CD4-positive, alpha-beta memory T cell (primary cell): Measurements from ENCODE around the gene B9D1. TPM values are rescaled to one million over a fixed set of nuclear protein-coding genes. Genes with fewer than 3 reads are reported as not detected.
A peak's percentile ranks its signal among the peaks of the same experiment; 100 is the strongest.

Experiments used
- CTCF ChIA-PET: fragments of 350-600 bp; sonication (Branson Sonifier 250); formaldehyde crosslinking; loops from one replicate; lab custom pipeline; 2021; ENCODE audit warnings: inconsistent platforms; ENCODE audit not compliant: partially characterized antibody; lab: Charles Lee
- POLR2A ChIA-PET: fragments of 350-600 bp; sonication (Branson Sonifier 250); formaldehyde crosslinking; loops from one replicate; lab custom pipeline; 2021; ENCODE audit not compliant: partially characterized antibody; lab: Charles Lee
- DNase-seq, 5 donors: peaks; one replicate each; pipeline versions ENCODE4 v3.0.0 to v3.0.0-alpha.2; 2020 to 2022; ENCODE audit warnings: mixed read lengths in 1 of 5
- H3K27ac ChIP-seq: one replicate; pipeline ENCODE4 v1.7.0; 2013; ENCODE audit warnings: low read depth, low read length
- H3K27me3 ChIP-seq: 2 replicates; pipeline ENCODE4 v1.7.0; 2013; ENCODE audit warnings: mild to moderate bottlenecking, low read length, moderate library complexity; ENCODE audit not compliant: insufficient read depth
- H3K36me3 ChIP-seq: 2 replicates; pipeline ENCODE4 v1.7.0; 2013; ENCODE audit warnings: mild to moderate bottlenecking, low read length, moderate library complexity; ENCODE audit not compliant: insufficient read depth
- H3K4me1 ChIP-seq: 2 replicates; pipeline ENCODE4 v1.7.0; 2013; ENCODE audit warnings: mild to moderate bottlenecking, low read length, moderate library complexity; ENCODE audit not compliant: insufficient read depth
- H3K4me3 ChIP-seq, 2 donors: one replicate each; pipeline ENCODE4 v1.7.0; 2013; ENCODE audit warnings: low read length in 2 of 2, mild to moderate bottlenecking in 1 of 2
- H3K9me3 ChIP-seq, 2 donors: one replicate each; pipeline ENCODE4 v1.7.0; 2013; ENCODE audit warnings: low read length in 2 of 2, control low read depth in 1 of 2; ENCODE audit not compliant: control insufficient read depth in 1 of 2
- H3K27ac Mint-ChIP-seq, 7 donors: one replicate each; pipeline ENCODE4 v1.8.0; 2020 to 2021; ENCODE audit warnings: mixed read lengths in 7 of 7, mild to moderate bottlenecking in 6 of 7, inconsistent platforms in 3 of 7, moderate library complexity in 3 of 7
- H3K27me3 Mint-ChIP-seq, 2 donors: one replicate each; pipeline ENCODE4 v1.8.0; 2020 to 2021; ENCODE audit warnings: mixed read lengths in 2 of 2
- H3K36me3 Mint-ChIP-seq, 2 donors: one replicate each; pipeline ENCODE4 v1.8.0; 2020 to 2021; ENCODE audit warnings: mixed read lengths in 2 of 2, inconsistent platforms in 1 of 2, mild to moderate bottlenecking in 1 of 2
- H3K4me1 Mint-ChIP-seq, 4 donors: one replicate each; pipeline ENCODE4 v1.8.0; 2020 to 2021; ENCODE audit warnings: mixed read lengths in 4 of 4, mild to moderate bottlenecking in 1 of 4
- H3K4me3 Mint-ChIP-seq, 8 donors: one replicate each; pipeline ENCODE4 v1.8.0; 2020 to 2021; ENCODE audit warnings: mixed read lengths in 8 of 8, mild to moderate bottlenecking in 7 of 8, moderate library complexity in 6 of 8, inconsistent platforms in 3 of 8
- H3K9me3 Mint-ChIP-seq, 8 donors: one replicate each; pipeline ENCODE4 v1.8.0; 2020 to 2021; ENCODE audit warnings: mixed read lengths in 8 of 8, mild to moderate bottlenecking in 5 of 8, inconsistent platforms in 3 of 8, moderate library complexity in 1 of 8
- intact Hi-C: fragments of 100-400 bp; cut with micrococcal nuclease; formaldehyde crosslinking; loops from one replicate; pipeline ENCODE4 v1.15.1; 2023
- polyA plus RNA-seq, 2 donors: library from polyadenylated mRNA; unstranded; fragments of 300-500 nt; fragmentation: Illumina TruSeq; gene quantifications; one replicate each; pipeline ENCODE4 v1.2.3, GENCODE V29; 2021
- total RNA-seq, 2 experiments: library from RNA; stranded (reverse); gene quantifications; one replicate each; pipeline ENCODE4 v1.2.3, GENCODE V29; 2021

B9D1 gene
- total and polyA plus RNA-seq, 4 experiments from 2014 or later: 0.29 to 2.8 (median 2.5) TPM; not detected in 1

DNA sequence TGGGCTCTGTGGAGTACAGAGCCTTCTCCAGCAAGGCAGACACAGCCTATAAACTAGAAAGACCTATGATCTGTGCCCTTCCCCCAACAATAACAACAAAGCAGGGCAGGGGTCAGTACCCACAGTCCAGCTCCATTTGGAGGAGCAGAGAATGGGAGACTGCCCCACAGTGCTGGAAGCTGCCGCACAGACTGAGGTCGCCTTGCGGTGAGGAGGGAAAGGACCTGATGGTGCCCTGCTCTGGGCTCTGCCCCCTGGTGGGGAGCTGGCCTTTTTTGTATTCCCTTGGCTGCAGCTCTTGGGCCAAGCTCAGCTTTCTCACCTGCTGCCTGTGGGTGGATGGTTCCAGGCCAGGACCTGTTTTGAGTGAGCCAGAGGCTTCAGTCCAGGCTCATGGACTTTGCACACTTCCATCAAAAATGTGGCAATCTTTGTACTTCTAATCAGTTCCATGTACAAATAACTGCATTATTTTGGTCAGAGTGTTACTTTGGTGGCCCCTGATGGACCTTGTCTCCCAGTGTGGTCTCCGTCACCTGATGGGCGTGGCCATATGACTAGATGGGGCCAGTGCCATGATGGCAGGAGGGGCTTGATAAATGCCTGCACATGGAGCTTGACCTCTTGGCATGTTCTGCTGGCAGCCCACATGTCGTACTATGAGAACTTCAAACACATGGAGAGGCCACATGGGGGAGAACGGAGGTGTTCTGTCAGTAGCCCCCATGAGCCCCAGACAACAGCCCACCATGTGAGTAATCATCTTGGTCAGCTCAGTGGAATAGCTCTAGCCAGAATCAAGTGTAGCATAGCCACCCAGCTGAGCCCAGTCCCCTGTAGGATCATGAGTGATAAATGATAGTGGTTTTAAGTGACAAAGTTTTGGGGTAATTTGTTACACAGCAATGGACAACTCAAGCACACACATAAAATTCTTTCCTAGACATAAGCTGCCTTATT is 24.2 kb downstream of the B9D1 start:
- Mint-ChIP-seq H3K36me3 (no peaks in the 10 kb centered on the region), H3K4me1 (no peaks in the 10 kb centered on the region), H3K4me3 (no peak overlapping the region), H3K27ac (no peak overlapping the region), H3K27me3 (peaks cover 7 to 14% of the 10 kb centered on the region in 2 donors), H3K9me3 (no peaks in the 10 kb centered on the region)
- H3K27me3 ChIP-seq: no peaks in the 10 kb centered on the region
- H3K9me3 ChIP-seq: no peaks in the 10 kb centered on the region
- intact Hi-C loops: no loop called here
- no peaks in the 10 kb centered on the region for H3K36me3 ChIP-seq
- H3K4me1 ChIP-seq: no peaks in the 10 kb centered on the region
- H3K27ac ChIP-seq: no peak overlapping the region
- CTCF ChIA-PET: interaction anchor here (0.8 to 2.6 kb wide), 11 partner anchors 10 to 109 kb away, joined by 3 to 13 read pairs (median 4); partner anchors contain the start of gene B9D1
- DNase-seq: peak; percentile 60 to 70 (median 63)
- no peak overlapping the region for H3K4me3 ChIP-seq
- POLR2A ChIA-PET: no interaction called here

GRCh38 chr17:19337712-19338023 is 24.9 kb downstream of the B9D1 start:
- Histone ChIP-seq H3K4me3 (no peak overlapping the region), H3K4me1 (no peaks in the 10 kb centered on the region), H3K9me3 (no peaks in the 10 kb centered on the region), H3K27me3 (no peaks in the 10 kb centered on the region), H3K27ac (no peak overlapping the region), H3K36me3 (no peaks in the 10 kb centered on the region)
- no peaks in the 10 kb centered on the region for H3K9me3 Mint-ChIP-seq
- no peak for DNase-seq
- CTCF ChIA-PET: interaction anchor here (0.8 to 2.6 kb wide), 10 partner anchors 10 to 110 kb away, joined by 3 to 13 read pairs (median 4); partner anchors contain the start of gene B9D1
- no peaks in the 10 kb centered on the region for H3K36me3 Mint-ChIP-seq
- intact Hi-C loops: no loop called here
- peak overlapping the region in 1 of 7 donors; percentile 35 for H3K27ac Mint-ChIP-seq
- peaks cover 9 to 14% of the 10 kb centered on the region in 2 donors for H3K27me3 Mint-ChIP-seq
- no peaks in the 10 kb centered on the region for H3K4me1 Mint-ChIP-seq
- POLR2A ChIA-PET: no interaction called here
- no peak overlapping the region for H3K4me3 Mint-ChIP-seq

DNA sequence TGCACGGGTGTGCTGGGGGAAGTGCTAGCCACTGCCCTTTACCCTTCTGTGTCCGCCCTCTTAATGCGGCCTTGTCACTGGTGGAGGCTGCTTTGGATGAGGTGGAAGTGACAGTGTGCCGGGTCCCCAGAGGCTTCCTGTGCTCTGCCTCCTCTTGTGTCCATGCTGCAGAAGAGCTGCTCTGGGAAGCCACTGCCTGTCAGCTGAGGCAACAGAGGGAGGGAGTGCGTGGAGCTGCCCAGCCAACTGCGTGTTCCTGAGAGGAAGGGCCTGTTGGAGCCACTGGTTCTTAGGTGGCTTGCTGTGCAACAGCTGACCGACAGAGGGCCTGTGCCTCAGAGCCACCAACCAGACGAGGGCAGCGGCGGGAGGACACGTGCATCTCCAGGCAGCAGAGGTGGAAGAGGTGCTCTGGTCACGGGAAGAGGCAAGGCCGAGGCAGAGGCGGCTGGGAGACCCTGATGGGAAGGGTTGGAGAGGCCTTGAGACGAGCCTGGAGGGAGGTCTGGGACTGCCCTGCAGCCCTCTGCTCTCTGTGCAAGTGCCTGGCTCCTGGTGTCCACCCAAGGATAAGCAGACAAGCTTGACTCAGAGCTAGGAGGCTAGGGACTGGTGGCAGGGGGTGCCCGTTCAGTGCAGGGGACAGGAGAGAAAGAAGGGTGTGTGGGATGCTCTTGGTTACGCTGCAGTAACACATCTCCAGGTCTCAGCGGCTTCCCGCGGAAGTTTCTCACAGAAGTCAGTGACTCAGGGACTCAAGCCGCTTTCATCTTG is 25.4 kb downstream of the B9D1 start:
- ChIA-PET POLR2A (no interaction called here), CTCF (interaction anchor here (0.8 to 2.6 kb wide), 8 partner anchors 9 to 48 kb away, joined by 3 to 9 read pairs (median 4); partner anchors contain the start of gene B9D1)
- Histone ChIP-seq H3K27me3 (no peaks in the 10 kb centered on the region), H3K36me3 (no peaks in the 10 kb centered on the region), H3K9me3 (no peaks in the 10 kb centered on the region), H3K4me1 (no peaks in the 10 kb centered on the region), H3K27ac (no peak overlapping the region), H3K4me3 (no peak overlapping the region)
- H3K36me3 Mint-ChIP-seq: no peaks in the 10 kb centered on the region
- H3K27ac Mint-ChIP-seq: peak overlapping the region in 1 of 7 donors; percentile 35
- no peaks in the 10 kb centered on the region for H3K9me3 Mint-ChIP-seq
- no peaks in the 10 kb centered on the region for H3K4me1 Mint-ChIP-seq
- peaks cover 9 to 14% of the 10 kb centered on the region in 2 donors for H3K27me3 Mint-ChIP-seq
- no peak for DNase-seq
- H3K4me3 Mint-ChIP-seq: no peak overlapping the region
- intact Hi-C loops: no loop called here

GRCh38 chr17:19335951-19336631 is 26.4 kb downstream of the B9D1 start:
- intact Hi-C loops: no loop called here
- Mint-ChIP-seq H3K36me3 (no peaks in the 10 kb centered on the region), H3K4me1 (no peaks in the 10 kb centered on the region), H3K27me3 (peaks cover 7 to 9% of the 10 kb centered on the region in 2 donors), H3K4me3 (no peak overlapping the region), H3K27ac (no peak overlapping the region), H3K9me3 (no peaks in the 10 kb centered on the region)
- no peak overlapping the region for H3K4me3 ChIP-seq
- H3K27ac ChIP-seq: no peak overlapping the region
- DNase-seq: no peak
- POLR2A ChIA-PET: no interaction called here
- CTCF ChIA-PET: interaction anchor here (1.7 to 2.5 kb wide), 2 partner anchors 8 to 12 kb away, joined by 5 to 8 read pairs; no protein-coding TSS in a partner anchor
- no peaks in the 10 kb centered on the region for H3K9me3 ChIP-seq
- H3K27me3 ChIP-seq: no peaks in the 10 kb centered on the region
- no peaks in the 10 kb centered on the region for H3K4me1 ChIP-seq
- no peaks in the 10 kb centered on the region for H3K36me3 ChIP-seq

- no peak overlapping the region for H3K4me3 Mint-ChIP-seq
- H3K27ac ChIP-seq: no peak overlapping the region
- no peaks in the 10 kb centered on the region for H3K9me3 ChIP-seq
- no peak for DNase-seq
- no peaks in the 10 kb centered on the region for H3K4me1 ChIP-seq
- H3K9me3 Mint-ChIP-seq: no peaks in the 10 kb centered on the region
- intact Hi-C loops: no loop called here
- CTCF ChIA-PET: no interaction called here
- no peaks in the 10 kb centered on the region for H3K36me3 Mint-ChIP-seq
- no peak overlapping the region for H3K4me3 ChIP-seq
- no peaks in the 10 kb centered on the region for H3K36me3 ChIP-seq
- no peaks in the 10 kb centered on the region for H3K4me1 Mint-ChIP-seq
- H3K27ac Mint-ChIP-seq: no peak overlapping the region
- no peaks in the 10 kb centered on the region for H3K27me3 ChIP-seq
- POLR2A ChIA-PET: no interaction called here
- H3K27me3 Mint-ChIP-seq: peaks cover 1 to 8% of the 10 kb centered on the region in 2 donors
These were observed 28.2 kb downstream of the B9D1 start for GRCh38 chr17:19334331-19334730.

- no peaks in the 10 kb centered on the region for H3K36me3 Mint-ChIP-seq
- ChIA-PET POLR2A (no interaction called here), CTCF (no interaction called here)
- H3K27me3 ChIP-seq: no peaks in the 10 kb centered on the region
- no peaks in the 10 kb centered on the region for H3K4me1 Mint-ChIP-seq
- H3K4me3 Mint-ChIP-seq: no peak overlapping the region
- peaks cover 1 to 8% of the 10 kb centered on the region in 2 donors for H3K27me3 Mint-ChIP-seq
- no peak for DNase-seq
- no peak overlapping the region for H3K27ac Mint-ChIP-seq
- intact Hi-C loops: no loop called here
- H3K4me1 ChIP-seq: no peaks in the 10 kb centered on the region
- H3K27ac ChIP-seq: no peak overlapping the region
- no peaks in the 10 kb centered on the region for H3K36me3 ChIP-seq
- no peaks in the 10 kb centered on the region for H3K9me3 ChIP-seq
- no peak overlapping the region for H3K4me3 ChIP-seq
- H3K9me3 Mint-ChIP-seq: no peaks in the 10 kb centered on the region
These were observed 28.7 kb downstream of the B9D1 start for GRCh38 chr17:19333736-19334290.
